Endothelial cell of umbilical vein (primary cell): ENCODE results near the gene UBE2E1. TPM values are rescaled to one million over a fixed set of nuclear protein-coding genes. Genes with fewer than 3 reads are reported as not detected.

Source experiments
- BruUV-seq: library from RNA; stranded (reverse); fragments of 400-500 nt; replicated peaks from 2 replicates; lab custom pipeline; 2021; lab: Mats Ljungman, UMichigan
- CTCF ChIA-PET: fragments of 300-600, 350-600 bp; sonication (Branson Sonifier 250); formaldehyde crosslinking; loops from one replicate; lab custom pipeline; 2021; ENCODE audit warnings: antibody characterized with exemption, inconsistent platforms; lab: Charles Lee
- POLR2A ChIA-PET: fragments of 300-600, 350-600 bp; sonication (Branson Sonifier 250); formaldehyde crosslinking; loops from one replicate; lab custom pipeline; 2021; ENCODE audit warnings: antibody characterized with exemption, inconsistent platforms; lab: Charles Lee
- DNase-seq: peaks from one replicate; pipeline ENCODE4 v3.0.0-alpha.2; 2011; ENCODE audit warnings: low read depth, low spot score
- FAIRE-seq: peaks from 2 replicates; lab custom pipeline; 2011; peaks lifted over from hg19 to GRCh38; lab: Jason Lieb, UNC
- H2AFZ ChIP-seq: 2 replicates; pipeline ENCODE4 v1.6.0; 2012; ENCODE audit warnings: low read depth, low read length, control low read depth, inconsistent platforms
- H3K27ac ChIP-seq: 2 replicates; pipeline ENCODE4 v1.5.1; 2011; ENCODE audit warnings: low read depth, mild to moderate bottlenecking, control low read depth, low read length, moderate library complexity; ENCODE audit not compliant: insufficient read depth
- H3K27me3 ChIP-seq, 2 experiments: 2 replicates each; pipeline versions ENCODE4 v1.6.0 to v1.6.1; 2011; ENCODE audit warnings: low read length in 2 of 2, mixed read lengths in 1 of 2; ENCODE audit not compliant: control insufficient read depth in 2 of 2, insufficient read depth in 2 of 2
- H3K36me3 ChIP-seq, 2 experiments: 2 replicates in 1 of 2; 3 replicates in 1 of 2; pipeline ENCODE4 v1.5.1; 2011; ENCODE audit warnings: low read length in 2 of 2, mild to moderate bottlenecking in 1 of 2, moderate library complexity in 1 of 2; ENCODE audit not compliant: control insufficient read depth in 2 of 2, insufficient read depth in 2 of 2; ENCODE audit errors: extremely low read depth in 1 of 2
- H3K4me1 ChIP-seq: 3 replicates; pipeline ENCODE4 v1.5.1; 2011; ENCODE audit warnings: mild to moderate bottlenecking, low read length; ENCODE audit not compliant: control insufficient read depth, insufficient read depth; ENCODE audit errors: extremely low read depth
- H3K4me2 ChIP-seq: 2 replicates; pipeline ENCODE4 v1.6.1; 2011; ENCODE audit warnings: low read length, control low read depth, mixed read lengths; ENCODE audit not compliant: insufficient read depth
- H3K4me3 ChIP-seq, 3 experiments: fragments of 200-600 bp in 1 of 3; sonication (generic), shearing (Covaris generic) in 1 of 3; replicated peaks in 1 of 3; 2 replicates each; pipeline ENCODE4 v1.5.1; 2011 to 2016; ENCODE audit warnings: control low read depth in 3 of 3, low read length in 3 of 3, mild to moderate bottlenecking in 2 of 3, inconsistent platforms in 1 of 3, low read depth in 1 of 3, moderate library complexity in 1 of 3; ENCODE audit not compliant: insufficient read depth in 1 of 3
- H3K79me2 ChIP-seq: 2 replicates; pipeline ENCODE4 v1.6.0; 2012; ENCODE audit warnings: low read length, inconsistent platforms; ENCODE audit not compliant: control insufficient read depth, insufficient read depth
- H3K9ac ChIP-seq: replicated peaks from 2 replicates; pipeline ENCODE3; 2011; ENCODE audit warnings: low read length, control low read depth; ENCODE audit not compliant: insufficient read depth; ENCODE audit errors: extremely low read depth
- H3K9me1 ChIP-seq: replicated peaks from 3 replicates; pipeline ENCODE4 v1.6.0; 2011; ENCODE audit warnings: mild to moderate bottlenecking, low read length; ENCODE audit not compliant: control insufficient read depth, insufficient read depth; ENCODE audit errors: extremely low read depth
- H3K9me3 ChIP-seq: replicated peaks from 2 replicates; pipeline ENCODE4 v1.5.1; 2012; ENCODE audit warnings: low read length, inconsistent platforms; ENCODE audit not compliant: control insufficient read depth, insufficient read depth
- H4K20me1 ChIP-seq: replicated peaks from 2 replicates; pipeline ENCODE3; 2011; ENCODE audit warnings: mild to moderate bottlenecking, low read length; ENCODE audit not compliant: control insufficient read depth, insufficient read depth; ENCODE audit errors: extremely low read depth
- EZH2 ChIP-seq: IDR thresholded peaks from 2 replicates; pipeline ENCODE4 v1.6.1; 2012; ENCODE audit warnings: borderline replicate concordance, low read depth, mild to moderate bottlenecking, moderate library complexity, low read length, inconsistent platforms; ENCODE audit not compliant: severe bottlenecking
- FOS ChIP-seq: IDR thresholded peaks from 2 replicates; pipeline ENCODE4 v1.6.1; 2011; ENCODE audit warnings: mild to moderate bottlenecking, low read length, moderate library complexity, borderline replicate concordance; ENCODE audit not compliant: insufficient read depth
- GATA2 ChIP-seq: IDR thresholded peaks from 2 replicates; pipeline ENCODE4 v1.7.0; 2011; ENCODE audit warnings: low read depth, mild to moderate bottlenecking, moderate library complexity, mixed read lengths, low read length; ENCODE audit not compliant: insufficient read length, insufficient read depth
- JUN ChIP-seq: IDR thresholded peaks from 2 replicates; pipeline ENCODE4 v1.6.1; 2011; ENCODE audit warnings: borderline replicate concordance, low read depth; ENCODE audit not compliant: insufficient read length, insufficient read depth
- POLR2A ChIP-seq: IDR thresholded peaks from 2 replicates; pipeline ENCODE4 v1.6.1; 2012; ENCODE audit warnings: low read depth, mild to moderate bottlenecking, control low read depth, low read length
- POLR2AphosphoS5 ChIP-seq: IDR thresholded peaks from 2 replicates; pipeline ENCODE4 v1.6.1; 2012; ENCODE audit warnings: low read depth, mild to moderate bottlenecking, control low read depth, low read length, moderate library complexity; ENCODE audit not compliant: insufficient read depth
- dilution Hi-C: fragments of 300-500 bp; cut with MboI; formaldehyde crosslinking; loops from one replicate; pipeline ENCODE4 v1.15.0; 2019; ENCODE audit warnings: low sequenced_read_pairs; ENCODE audit not compliant: extremely low pct_ligation_motif_present
- intact Hi-C: fragments of 100-400 bp; cut with micrococcal nuclease; formaldehyde crosslinking; loops from one replicate; pipeline ENCODE4 v1.10.0; 2022
- polyA plus RNA-seq, 4 experiments: library from polyadenylated mRNA; depleted of rRNA in 3 of 4; stranded (reverse) in 3 of 4; unstranded in 1 of 4; fragments of >200 nt; gene quantifications; 2 replicates each; pipeline versions ENCODE4 v1.2.1 to v1.2.3, GENCODE V29; 2011 to 2012; ENCODE audit warnings: missing spikeins in 1 of 4
- total RNA-seq: library from RNA; stranded (reverse); gene quantifications from 2 replicates; pipeline ENCODE4 v1.2.3, GENCODE V29; 2021
- TF ChIP-seq, protein P1 (sequence below): IDR thresholded peaks from 2 replicates; pipeline ENCODE4 v1.6.1; 2011; ENCODE audit not compliant: insufficient read depth, insufficient read length

Gene UBE2E1
- total and polyA plus RNA-seq, 2 donors (not counting 3 experiments of a cell fraction or from before 2014, with no cell fraction given): 72.7 to 114 TPM

DNA sequence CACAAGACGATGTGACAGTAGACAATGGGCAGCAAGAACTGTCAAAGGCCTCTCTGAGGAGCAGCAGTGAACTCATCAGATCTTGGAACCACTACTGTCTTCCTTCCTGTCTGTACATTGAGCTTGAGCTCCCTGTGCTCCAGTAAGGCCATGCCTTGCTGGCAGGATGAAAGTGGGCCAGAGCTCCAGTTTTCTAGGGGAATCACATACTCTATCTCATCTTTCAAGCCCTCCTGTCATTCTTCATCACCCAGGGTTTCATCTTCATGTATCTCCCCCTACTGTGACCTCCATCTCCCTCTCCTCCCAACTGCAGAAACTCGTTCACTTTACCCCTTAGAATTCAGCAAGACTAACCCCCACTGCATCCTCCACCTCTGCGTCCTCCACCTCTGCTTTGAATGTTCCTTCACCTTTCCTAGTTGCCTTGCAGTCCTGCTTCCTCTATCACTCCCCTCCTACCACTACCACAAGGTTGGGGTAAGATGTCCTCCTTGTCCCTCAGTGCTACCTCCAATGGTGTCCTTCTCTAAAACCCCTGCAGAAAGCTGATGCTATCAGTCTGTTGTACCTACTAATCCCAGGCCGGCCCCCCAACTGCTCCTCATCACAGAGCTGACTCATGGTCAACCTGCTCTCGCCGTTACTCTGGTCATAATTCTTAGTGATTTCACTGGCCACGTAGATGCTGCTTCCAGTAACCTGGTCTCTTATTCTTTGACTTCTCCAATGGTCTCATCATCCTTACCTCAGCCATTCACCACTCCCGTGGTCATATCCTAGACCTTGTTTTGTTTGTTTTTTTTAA lies 88.7 kb downstream of the UBE2E1 start:
- TF ChIP-seq EZH2 (no peak), POLR2AphosphoS5 (no peak), JUN (no peak)
- H3K27me3 ChIP-seq: no peaks in the 10 kb centered on the region
- no TSS peak for BruUV-seq
- no peaks in the 10 kb centered on the region for H4K20me1 ChIP-seq
- H3K4me2 ChIP-seq: no peak overlapping the region
- no peaks in the 10 kb centered on the region for H3K9me1 ChIP-seq
- dilution Hi-C loops (no loop called here), intact Hi-C loops (no loop called here)
- H3K79me2 ChIP-seq: peaks cover 2% of the 10 kb centered on the region
- ChIA-PET CTCF (interaction anchor here (0.6 to 2.1 kb wide), 3 partner anchors 9 to 630 kb away, joined by 3 to 6 read pairs (median 3); no protein-coding TSS in a partner anchor), POLR2A (interaction anchor here (2.0 kb wide), 1 partner anchor 22 kb away, joined by 7 read pairs; the partner anchor contains the start of genes NKIRAS1 and RPL15)
- no peak overlapping the region for H3K4me3 ChIP-seq
- peaks cover 0 to 6% of the 10 kb centered on the region in 2 experiments for H3K36me3 ChIP-seq
- H2AFZ ChIP-seq: no peak overlapping the region
- DNase-seq: no peak
- no peaks in the 10 kb centered on the region for H3K9me3 ChIP-seq
- H3K4me1 ChIP-seq: no peaks in the 10 kb centered on the region
- no peak overlapping the region for H3K27ac ChIP-seq
- FAIRE-seq: no peak
- no peak overlapping the region for H3K9ac ChIP-seq

DNA sequence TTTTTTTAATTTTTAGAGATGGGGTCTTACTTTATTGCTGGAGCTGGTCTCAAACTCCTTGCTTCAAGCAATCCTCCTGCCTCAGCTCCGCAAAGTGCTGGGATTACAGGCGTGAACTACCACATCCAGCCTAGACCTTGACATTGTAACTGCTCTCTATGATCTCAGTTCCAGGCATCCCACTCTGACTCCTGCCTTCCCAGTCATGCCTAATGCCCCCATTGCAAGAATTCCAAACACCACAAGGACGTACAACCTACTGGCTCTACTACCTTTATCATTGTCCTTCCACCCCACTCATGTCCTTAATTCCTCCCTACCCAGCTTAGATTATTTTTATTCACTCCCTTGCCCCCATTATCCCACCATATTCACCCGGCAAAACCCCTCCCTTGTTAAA lies 89.4 kb downstream of the UBE2E1 start:
- no peaks in the 10 kb centered on the region for H3K27me3 ChIP-seq
- no TSS peak for BruUV-seq
- dilution Hi-C loops: no loop called here
- H3K4me3 ChIP-seq: no peak overlapping the region
- H4K20me1 ChIP-seq: no peaks in the 10 kb centered on the region
- H2AFZ ChIP-seq: no peak overlapping the region
- H3K4me2 ChIP-seq: no peak overlapping the region
- H3K27ac ChIP-seq: no peak overlapping the region
- no peaks in the 10 kb centered on the region for H3K9me3 ChIP-seq
- H3K9ac ChIP-seq: no peak overlapping the region
- no peak for TF ChIP-seq FOS
- no peak for TF ChIP-seq POLR2AphosphoS5
- TF ChIP-seq EZH2: no peak
- TF ChIP-seq, protein P1, sequence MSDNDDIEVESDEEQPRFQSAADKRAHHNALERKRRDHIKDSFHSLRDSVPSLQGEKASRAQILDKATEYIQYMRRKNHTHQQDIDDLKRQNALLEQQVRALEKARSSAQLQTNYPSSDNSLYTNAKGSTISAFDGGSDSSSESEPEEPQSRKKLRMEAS: no peak
- no peak for TF ChIP-seq GATA2
- no peak for TF ChIP-seq POLR2A
- DNase-seq (no peak), FAIRE-seq (no peak)
- intact Hi-C loops: no loop called here
- peaks cover 2% of the 10 kb centered on the region for H3K79me2 ChIP-seq
- ChIA-PET CTCF (interaction anchor here (2.1 kb wide), 1 partner anchor 61 kb away, joined by 6 read pairs; no protein-coding TSS in a partner anchor), POLR2A (interaction anchor here (2.0 kb wide), 1 partner anchor 22 kb away, joined by 7 read pairs; the partner anchor contains the start of genes NKIRAS1 and RPL15)
- no peaks in the 10 kb centered on the region for H3K4me1 ChIP-seq
- peaks cover 0 to 4% of the 10 kb centered on the region in 2 experiments for H3K36me3 ChIP-seq
- no peaks in the 10 kb centered on the region for H3K9me1 ChIP-seq
